Measurements from ENCODE around the gene TUBGCP2. TPM values are rescaled to one million over a fixed set of nuclear protein-coding genes. Genes with fewer than 3 reads are reported as not detected.

TUBGCP2 gene
- total and polyA plus RNA-seq, 2 of the 13 experiments (the other 11 are each of a cell fraction or from before 2014, with no cell fraction given): 21.3 to 34.5 TPM

DNA sequence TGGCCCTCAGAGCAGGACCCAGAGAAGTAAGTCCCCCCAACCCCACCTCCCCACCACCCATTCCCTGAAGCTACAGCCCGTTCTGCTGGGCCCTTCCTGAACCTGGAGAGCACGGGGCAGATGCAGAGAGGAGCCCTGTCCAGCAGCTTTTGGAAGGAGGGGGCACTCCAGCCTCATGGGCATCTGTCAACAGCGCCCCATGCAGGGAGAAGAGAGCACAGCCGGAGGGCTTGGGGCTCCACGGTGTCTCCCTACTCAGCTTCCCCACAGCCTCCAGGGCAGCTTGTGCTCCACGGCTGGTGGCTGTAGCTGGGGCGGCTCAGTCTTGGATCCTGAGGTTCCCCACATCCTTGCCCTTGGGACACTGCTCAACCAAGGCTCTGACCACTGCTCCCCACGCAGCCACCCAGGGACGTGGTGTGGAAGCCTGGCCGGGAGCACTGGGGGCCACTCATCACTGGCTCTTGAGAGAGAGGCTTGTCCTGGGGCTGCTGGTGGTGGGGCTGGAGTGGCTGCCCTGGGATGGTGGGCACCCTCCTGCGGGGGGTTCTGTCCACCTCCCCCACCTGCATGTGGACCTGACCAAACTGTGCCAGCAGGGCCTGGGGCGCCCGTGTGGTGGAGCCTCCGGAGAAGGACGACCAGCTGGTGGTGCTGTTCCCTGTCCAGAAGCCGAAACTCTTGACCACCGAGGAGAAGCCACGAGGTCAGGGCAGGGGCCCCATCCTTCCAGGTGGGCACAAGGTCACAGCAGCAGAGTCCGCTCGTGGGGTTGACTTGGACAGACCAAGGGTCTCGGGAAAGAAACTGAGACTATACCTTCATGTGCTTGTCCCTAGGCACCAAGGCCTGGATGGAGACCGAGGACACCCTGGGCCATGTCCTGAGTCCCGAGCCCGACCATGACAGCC is 43.0 kb upstream of the TUBGCP2 start (continued):
- TF ChIP-seq, protein P1, sequence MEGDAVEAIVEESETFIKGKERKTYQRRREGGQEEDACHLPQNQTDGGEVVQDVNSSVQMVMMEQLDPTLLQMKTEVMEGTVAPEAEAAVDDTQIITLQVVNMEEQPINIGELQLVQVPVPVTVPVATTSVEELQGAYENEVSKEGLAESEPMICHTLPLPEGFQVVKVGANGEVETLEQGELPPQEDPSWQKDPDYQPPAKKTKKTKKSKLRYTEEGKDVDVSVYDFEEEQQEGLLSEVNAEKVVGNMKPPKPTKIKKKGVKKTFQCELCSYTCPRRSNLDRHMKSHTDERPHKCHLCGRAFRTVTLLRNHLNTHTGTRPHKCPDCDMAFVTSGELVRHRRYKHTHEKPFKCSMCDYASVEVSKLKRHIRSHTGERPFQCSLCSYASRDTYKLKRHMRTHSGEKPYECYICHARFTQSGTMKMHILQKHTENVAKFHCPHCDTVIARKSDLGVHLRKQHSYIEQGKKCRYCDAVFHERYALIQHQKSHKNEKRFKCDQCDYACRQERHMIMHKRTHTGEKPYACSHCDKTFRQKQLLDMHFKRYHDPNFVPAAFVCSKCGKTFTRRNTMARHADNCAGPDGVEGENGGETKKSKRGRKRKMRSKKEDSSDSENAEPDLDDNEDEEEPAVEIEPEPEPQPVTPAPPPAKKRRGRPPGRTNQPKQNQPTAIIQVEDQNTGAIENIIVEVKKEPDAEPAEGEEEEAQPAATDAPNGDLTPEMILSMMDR (CRISPR knock-in tag; IDR thresholded peaks at IDR 0.05): peak; percentile 41
- no peak for TF ChIP-seq ZNF720 (CRISPR knock-in tag; IDR thresholded peaks at IDR 0.05)
- TF ChIP-seq AKAP8 (CRISPR knock-in tag; IDR thresholded peaks at IDR 0.05): peak; percentile 49; the same call in 1 of the 2 replicates
- TF ChIP-seq NFKB2 (CRISPR knock-in tag; IDR thresholded peaks at IDR 0.05; ENCODE audit: borderline replicate concordance): 0 out of 2 replicates have a peak, but pooled peaks have one; percentile 21
- no peak; the same call in 1 of the 2 replicates for TF ChIP-seq ZNF564 (CRISPR knock-in tag; IDR thresholded peaks at IDR 0.05)
- TF ChIP-seq, protein P2, sequence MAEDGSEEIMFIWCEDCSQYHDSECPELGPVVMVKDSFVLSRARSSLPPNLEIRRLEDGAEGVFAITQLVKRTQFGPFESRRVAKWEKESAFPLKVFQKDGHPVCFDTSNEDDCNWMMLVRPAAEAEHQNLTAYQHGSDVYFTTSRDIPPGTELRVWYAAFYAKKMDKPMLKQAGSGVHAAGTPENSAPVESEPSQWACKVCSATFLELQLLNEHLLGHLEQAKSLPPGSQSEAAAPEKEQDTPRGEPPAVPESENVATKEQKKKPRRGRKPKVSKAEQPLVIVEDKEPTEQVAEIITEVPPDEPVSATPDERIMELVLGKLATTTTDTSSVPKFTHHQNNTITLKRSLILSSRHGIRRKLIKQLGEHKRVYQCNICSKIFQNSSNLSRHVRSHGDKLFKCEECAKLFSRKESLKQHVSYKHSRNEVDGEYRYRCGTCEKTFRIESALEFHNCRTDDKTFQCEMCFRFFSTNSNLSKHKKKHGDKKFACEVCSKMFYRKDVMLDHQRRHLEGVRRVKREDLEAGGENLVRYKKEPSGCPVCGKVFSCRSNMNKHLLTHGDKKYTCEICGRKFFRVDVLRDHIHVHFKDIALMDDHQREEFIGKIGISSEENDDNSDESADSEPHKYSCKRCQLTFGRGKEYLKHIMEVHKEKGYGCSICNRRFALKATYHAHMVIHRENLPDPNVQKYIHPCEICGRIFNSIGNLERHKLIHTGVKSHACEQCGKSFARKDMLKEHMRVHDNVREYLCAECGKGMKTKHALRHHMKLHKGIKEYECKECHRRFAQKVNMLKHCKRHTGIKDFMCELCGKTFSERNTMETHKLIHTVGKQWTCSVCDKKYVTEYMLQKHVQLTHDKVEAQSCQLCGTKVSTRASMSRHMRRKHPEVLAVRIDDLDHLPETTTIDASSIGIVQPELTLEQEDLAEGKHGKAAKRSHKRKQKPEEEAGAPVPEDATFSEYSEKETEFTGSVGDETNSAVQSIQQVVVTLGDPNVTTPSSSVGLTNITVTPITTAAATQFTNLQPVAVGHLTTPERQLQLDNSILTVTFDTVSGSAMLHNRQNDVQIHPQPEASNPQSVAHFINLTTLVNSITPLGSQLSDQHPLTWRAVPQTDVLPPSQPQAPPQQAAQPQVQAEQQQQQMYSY (CRISPR knock-in tag; IDR thresholded peaks at IDR 0.05): no peak
- no peak for TF ChIP-seq NCOA5 (CRISPR knock-in tag; IDR thresholded peaks at IDR 0.05)
- 0 out of 2 replicates have a peak, but pooled peaks have one; percentile 16 for TF ChIP-seq TMF1 (CRISPR knock-in tag; IDR thresholded peaks at IDR 0.05; ENCODE audit: low read depth)
- TF ChIP-seq, protein P3, sequence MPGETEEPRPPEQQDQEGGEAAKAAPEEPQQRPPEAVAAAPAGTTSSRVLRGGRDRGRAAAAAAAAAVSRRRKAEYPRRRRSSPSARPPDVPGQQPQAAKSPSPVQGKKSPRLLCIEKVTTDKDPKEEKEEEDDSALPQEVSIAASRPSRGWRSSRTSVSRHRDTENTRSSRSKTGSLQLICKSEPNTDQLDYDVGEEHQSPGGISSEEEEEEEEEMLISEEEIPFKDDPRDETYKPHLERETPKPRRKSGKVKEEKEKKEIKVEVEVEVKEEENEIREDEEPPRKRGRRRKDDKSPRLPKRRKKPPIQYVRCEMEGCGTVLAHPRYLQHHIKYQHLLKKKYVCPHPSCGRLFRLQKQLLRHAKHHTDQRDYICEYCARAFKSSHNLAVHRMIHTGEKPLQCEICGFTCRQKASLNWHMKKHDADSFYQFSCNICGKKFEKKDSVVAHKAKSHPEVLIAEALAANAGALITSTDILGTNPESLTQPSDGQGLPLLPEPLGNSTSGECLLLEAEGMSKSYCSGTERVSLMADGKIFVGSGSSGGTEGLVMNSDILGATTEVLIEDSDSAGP (CRISPR knock-in tag; IDR thresholded peaks at IDR 0.05; ENCODE audit: borderline replicate concordance): peak; percentile 32; the same call in 1 of the 2 replicates
- TF ChIP-seq, protein P4, sequence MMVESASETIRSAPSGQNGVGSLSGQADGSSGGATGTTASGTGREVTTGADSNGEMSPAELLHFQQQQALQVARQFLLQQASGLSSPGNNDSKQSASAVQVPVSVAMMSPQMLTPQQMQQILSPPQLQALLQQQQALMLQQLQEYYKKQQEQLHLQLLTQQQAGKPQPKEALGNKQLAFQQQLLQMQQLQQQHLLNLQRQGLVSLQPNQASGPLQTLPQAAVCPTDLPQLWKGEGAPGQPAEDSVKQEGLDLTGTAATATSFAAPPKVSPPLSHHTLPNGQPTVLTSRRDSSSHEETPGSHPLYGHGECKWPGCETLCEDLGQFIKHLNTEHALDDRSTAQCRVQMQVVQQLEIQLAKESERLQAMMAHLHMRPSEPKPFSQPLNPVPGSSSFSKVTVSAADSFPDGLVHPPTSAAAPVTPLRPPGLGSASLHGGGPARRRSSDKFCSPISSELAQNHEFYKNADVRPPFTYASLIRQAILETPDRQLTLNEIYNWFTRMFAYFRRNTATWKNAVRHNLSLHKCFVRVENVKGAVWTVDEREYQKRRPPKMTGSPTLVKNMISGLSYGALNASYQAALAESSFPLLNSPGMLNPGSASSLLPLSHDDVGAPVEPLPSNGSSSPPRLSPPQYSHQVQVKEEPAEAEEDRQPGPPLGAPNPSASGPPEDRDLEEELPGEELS (CRISPR knock-in tag; IDR thresholded peaks at IDR 0.05): no peak
- TF ChIP-seq ZSCAN29 (CRISPR knock-in tag; conservative IDR thresholded peaks at IDR 0.05): no peak
- TF ChIP-seq PHF5A (CRISPR knock-in tag; IDR thresholded peaks at IDR 0.05; ENCODE audit: low read depth, unreplicated experiment): peak; percentile 16
- TF ChIP-seq POLR2G (IDR thresholded peaks at IDR 0.05; ENCODE audit: low read depth, low read length): peak; percentile 22; the same call in 1 of the 2 replicates
- peak; percentile 60 for TF ChIP-seq TAF15 (IDR thresholded peaks at IDR 0.05; ENCODE audit: low read depth, low read length, poor library complexity, severe bottlenecking)
- TF ChIP-seq HOXA3 (CRISPR knock-in tag; IDR thresholded peaks at IDR 0.05): 0 out of 2 replicates have a peak, but pooled peaks have one; percentile 36
- TF ChIP-seq, protein P5, sequence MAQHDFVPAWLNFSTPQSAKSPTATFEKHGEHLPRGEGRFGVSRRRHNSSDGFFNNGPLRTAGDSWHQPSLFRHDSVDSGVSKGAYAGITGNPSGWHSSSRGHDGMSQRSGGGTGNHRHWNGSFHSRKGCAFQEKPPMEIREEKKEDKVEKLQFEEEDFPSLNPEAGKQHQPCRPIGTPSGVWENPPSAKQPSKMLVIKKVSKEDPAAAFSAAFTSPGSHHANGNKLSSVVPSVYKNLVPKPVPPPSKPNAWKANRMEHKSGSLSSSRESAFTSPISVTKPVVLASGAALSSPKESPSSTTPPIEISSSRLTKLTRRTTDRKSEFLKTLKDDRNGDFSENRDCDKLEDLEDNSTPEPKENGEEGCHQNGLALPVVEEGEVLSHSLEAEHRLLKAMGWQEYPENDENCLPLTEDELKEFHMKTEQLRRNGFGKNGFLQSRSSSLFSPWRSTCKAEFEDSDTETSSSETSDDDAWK (CRISPR knock-in tag; IDR thresholded peaks at IDR 0.05): no peak
- peak; percentile 90 for TF ChIP-seq AGO1 (IDR thresholded peaks at IDR 0.05; ENCODE audit: low read depth, low read length, poor library complexity, severe bottlenecking)
